ENCODE results near the gene GJB4. TPM values are rescaled to one million over a fixed set of nuclear protein-coding genes. Genes with fewer than 3 reads are reported as not detected.
"Not testable (repeated sequence)": the region's sequence is repeated elsewhere in the genome, so short reads cannot be mapped to it uniquely, and the experiment has no call there.

GJB4 gene
- total RNA-seq, 4 donors from 2014 or later = not detected

GRCh38 chr1:34808051-34808810 lies 48.7 kb downstream of the GJB4 start:
- no peak overlapping the region for H3K4me3 ChIP-seq (replicated peaks in 1 of 3)
- no peaks in the 10 kb centered on the region for H3K9me3 ChIP-seq
- intact Hi-C loops (cut with DNase I) = no loop called here
- H3K4me1 ChIP-seq = peaks cover 0 to 3% of the 10 kb centered on the region in 2 donors
- no peak overlapping the region for H3K27ac ChIP-seq
- TF ChIP-seq CTCF (IDR thresholded peaks at IDR 0.05) (no peak), POLR2A (IDR thresholded peaks at IDR 0.05) (no peak)
- 87 to 91% methylated on average over 8 to 9 of the region's 9 CpGs for whole genome bisulfite sequencing, 2 donors
- no peak for DNase-seq
- H3K27me3 ChIP-seq = no peaks in the 10 kb centered on the region
- no peaks in the 10 kb centered on the region for H3K36me3 ChIP-seq

GRCh38 chr1:34810781-34811180 lies 51.2 kb downstream of the GJB4 start:
- intact Hi-C loops (cut with DNase I); H3K9me3 ChIP-seq; H3K4me1 ChIP-seq; H3K27me3 ChIP-seq; H3K4me3 ChIP-seq (replicated peaks in 1 of 3); DNase-seq; H3K36me3 ChIP-seq; H3K27ac ChIP-seq: not testable (repeated sequence)
- WGBS, 2 donors = 96 to 97% methylated on average over 3 of the region's 3 CpGs

Other genes starting within 250 kb of the GJB4 start
- gene GJB5, start 4.7 kb upstream of the GJB4 start, total RNA-seq = not detected
- under 1 TPM in 2 of 4 donors, not detected in 2; 0.49 to 0.54 TPM for gene GJB3, start 21.5 kb downstream of the GJB4 start, total RNA-seq
- gene GJA4, start 33.3 kb downstream of the GJB4 start, total RNA-seq = 10 to 100 TPM; 11.0 to 22.7 (median 18.8) TPM
- 10 to 100 TPM; 26.5 to 32.8 (median 29.8) TPM for gene SMIM12, start 100.0 kb downstream of the GJB4 start, total RNA-seq
- under 1 TPM in 2 of 4 donors, not detected in 2; 0.22 to 0.67 TPM for gene DLGAP3, start 169.9 kb downstream of the GJB4 start, total RNA-seq
- 100 to 1,000 TPM in 1 of 4 donors, 10 to 100 TPM in 3; 50.1 to 123 (median 67.0) TPM for gene TMEM35B, start 225.6 kb downstream of the GJB4 start, total RNA-seq